GM21576 (cell line): ENCODE measurements around the gene RBP3.

ENCODE experiments used
- ATAC-seq: cut with Tn5 transposase; IDR thresholded peaks from one replicate; pipeline ENCODE4 v1.9.1; 2021; ENCODE audit warnings: mild to moderate bottlenecking, moderate library complexity; ENCODE audit not compliant: unreplicated experiment

RBP3 gene

DNA sequence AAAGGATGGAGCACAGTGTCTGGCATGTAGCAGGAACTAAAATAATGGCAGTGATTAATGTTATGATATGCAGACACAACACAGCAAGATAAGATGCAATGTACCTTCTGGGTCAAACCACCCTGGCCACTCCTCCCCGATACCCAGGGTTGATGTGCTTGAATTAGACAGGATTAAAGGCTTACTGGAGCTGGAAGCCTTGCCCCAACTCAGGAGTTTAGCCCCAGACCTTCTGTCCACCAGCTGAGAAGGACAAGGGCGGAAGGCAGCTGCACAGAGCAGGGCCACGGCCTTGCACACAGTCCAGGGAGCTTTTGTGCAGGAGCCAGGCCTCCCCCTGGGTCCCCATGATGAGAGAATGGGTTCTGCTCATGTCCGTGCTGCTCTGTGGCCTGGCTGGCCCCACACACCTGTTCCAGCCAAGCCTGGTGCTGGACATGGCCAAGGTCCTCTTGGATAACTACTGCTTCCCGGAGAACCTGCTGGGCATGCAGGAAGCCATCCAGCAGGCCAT lies at the start of gene RBP3:
TSS of gene RBP3 (plus strand) at position 226 of the 514 bp plus-strand sequence. CDS start at position 348, 122 bp downstream.
- ATAC-seq = no peak

DNA sequence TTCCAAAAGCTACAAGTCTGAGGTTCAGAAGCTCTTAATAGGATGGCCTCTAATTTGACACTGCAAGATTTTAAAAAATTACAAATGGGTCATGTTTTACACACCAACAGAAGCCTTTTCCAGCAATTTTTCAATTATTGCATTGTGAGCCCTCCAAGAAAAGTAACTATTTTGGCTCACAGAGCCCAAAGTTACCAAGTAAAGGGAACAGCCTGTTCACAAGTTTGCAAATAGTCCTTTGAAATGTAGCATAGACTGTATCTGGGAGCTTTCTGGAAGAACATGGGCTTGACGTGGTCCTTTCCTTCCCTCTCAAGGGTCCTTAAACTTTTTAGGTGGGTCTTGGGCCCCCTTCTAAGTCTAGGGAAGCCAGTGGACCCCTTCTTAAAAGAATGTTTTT lies 49.4 kb upstream of the RBP3 start:
- no peak for ATAC-seq

- no peak for ATAC-seq
Measured at GRCh38 chr10:47299611-47300428, 48.3 kb upstream of the RBP3 start, which contains the start of gene GDF10. TSS of gene GDF10 (plus strand) at chr10:47300197. CDS start at chr10:47300652, 455 bp downstream.

GRCh38 chr10:47300429-47300931 lies 47.7 kb upstream of the RBP3 start:
- no peak for ATAC-seq

DNA sequence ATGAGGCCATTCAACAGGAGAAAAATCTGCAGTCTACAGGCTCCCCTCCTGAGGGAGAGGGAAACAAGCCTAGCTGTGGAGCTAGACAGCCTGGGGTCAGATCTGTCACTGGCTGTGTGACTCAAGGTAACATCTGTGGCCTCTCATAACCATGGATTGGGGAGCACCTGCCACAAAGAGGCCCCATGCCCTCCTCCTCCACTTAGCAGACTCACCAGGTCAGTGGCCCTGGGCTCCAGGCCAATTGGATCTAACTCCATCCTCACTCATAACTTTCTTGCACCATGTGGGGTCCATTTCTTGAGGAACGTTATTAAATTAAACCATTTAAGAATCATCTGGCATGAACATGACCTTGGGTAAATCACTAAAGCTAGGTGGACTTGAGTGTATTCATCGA lies 46.3 kb upstream of the RBP3 start:
- ATAC-seq = no peak

DNA sequence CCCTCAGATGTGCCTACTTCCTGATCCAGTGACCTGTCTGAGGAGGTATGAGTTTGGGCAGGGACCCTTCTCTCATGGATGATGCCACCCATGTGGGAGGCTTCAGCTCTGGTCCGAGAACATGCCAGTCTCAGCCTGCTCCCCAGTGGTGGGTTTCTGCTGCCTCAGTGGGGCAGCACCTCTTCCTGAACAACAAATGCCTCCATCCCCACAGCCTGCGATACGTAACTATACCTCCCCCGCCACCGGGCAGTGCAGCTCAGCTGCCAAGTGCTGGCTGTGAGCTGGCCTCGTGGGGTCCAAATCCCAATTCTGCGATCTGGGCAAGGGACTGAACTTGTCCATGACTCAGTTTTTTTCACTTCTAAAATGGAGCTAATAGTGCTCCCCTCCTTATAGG lies 45.1 kb upstream of the RBP3 start:
- no peak for ATAC-seq

GRCh38 chr10:47303866-47304265 lies 44.3 kb upstream of the RBP3 start:
- ATAC-seq = no peak

DNA sequence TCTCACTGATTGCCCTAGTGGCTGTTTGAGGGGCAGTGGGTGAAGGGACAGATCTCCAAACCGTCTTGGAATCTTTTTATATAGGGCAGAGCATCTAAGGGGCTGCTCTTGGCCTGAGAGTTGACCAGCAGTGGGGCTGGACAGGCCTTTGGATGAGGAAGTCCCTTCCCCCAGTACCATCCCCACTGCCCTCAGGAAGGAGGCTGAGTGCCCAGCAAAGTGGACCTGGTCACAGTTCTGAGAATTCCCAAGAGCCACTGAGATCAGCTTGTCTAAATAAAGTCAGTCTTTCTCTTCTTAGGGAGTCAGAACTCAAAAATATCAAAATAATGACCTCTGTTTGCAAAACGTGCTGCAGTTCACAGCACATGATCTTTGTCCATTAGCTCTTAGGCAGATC lies 42.6 kb upstream of the RBP3 start:
- no peak for ATAC-seq

- ATAC-seq = no peak
Measured at GRCh38 chr10:47306387-47307210, 41.6 kb upstream of the RBP3 start.

DNA sequence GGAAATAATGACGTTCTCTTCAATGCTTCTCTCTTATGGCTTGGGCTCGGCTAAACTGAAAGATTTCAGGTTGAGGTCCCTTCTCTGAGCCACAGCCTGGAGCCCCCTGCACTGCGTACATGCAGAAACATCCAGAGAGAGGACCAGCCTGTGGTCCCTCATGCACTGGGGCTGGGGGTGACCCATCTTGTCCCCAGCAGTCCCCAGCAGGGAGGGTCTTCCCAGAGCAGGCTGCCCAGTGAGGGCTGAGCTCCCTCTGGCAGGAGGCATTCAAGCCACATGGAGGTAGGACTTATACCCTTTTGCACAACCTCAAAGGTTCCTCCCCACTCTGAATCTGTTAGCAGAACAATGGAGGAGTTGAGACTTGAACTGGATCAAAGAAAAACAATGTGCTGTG lies 40.8 kb upstream of the RBP3 start:
- no peak for ATAC-seq

- no peak for ATAC-seq
Measured at GRCh38 chr10:47308775-47309174, 39.4 kb upstream of the RBP3 start.

DNA sequence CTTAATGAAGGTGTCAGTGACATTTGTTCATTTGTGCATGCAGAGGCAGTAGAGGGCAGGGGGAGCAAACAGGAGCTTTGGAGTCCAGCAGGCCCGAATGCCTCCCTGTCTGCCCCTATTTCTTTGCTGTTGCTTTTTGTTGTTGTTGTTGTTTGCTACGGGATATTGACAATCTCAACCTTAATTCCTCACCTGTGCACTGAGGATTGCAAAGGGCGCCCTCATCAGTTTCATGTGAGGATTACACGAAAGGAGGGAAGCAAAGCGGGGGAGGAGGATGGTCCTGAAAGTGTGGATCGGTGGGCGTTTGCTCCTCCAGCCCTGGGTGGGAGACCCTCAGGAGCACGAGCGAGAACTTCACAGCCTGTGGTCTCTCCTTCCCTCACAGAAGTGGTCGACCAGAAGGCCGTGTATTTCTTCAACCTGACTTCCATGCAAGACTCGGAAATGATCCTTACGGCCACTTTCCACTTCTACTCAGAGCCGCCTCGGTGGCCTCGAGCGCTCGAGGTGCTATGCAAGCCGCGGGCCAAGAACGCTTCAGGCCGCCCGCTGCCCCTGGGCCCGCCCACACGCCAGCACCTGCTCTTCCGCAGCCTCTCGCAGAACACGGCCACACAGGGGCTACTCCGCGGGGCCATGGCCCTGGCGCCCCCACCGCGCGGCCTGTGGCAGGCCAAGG lies 38.6 kb upstream of the RBP3 start:
- no peak for ATAC-seq

DNA sequence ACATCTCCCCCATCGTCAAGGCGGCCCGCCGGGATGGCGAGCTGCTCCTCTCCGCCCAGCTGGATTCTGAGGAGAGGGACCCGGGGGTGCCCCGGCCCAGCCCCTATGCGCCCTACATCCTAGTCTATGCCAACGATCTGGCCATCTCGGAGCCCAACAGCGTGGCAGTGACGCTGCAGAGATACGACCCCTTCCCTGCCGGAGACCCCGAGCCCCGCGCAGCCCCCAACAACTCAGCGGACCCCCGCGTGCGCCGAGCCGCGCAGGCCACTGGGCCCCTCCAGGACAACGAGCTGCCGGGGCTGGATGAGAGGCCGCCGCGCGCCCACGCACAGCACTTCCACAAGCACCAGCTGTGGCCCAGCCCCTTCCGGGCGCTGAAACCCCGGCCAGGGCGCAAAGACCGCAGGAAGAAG lies 38.1 kb upstream of the RBP3 start:
- no peak for ATAC-seq

DNA sequence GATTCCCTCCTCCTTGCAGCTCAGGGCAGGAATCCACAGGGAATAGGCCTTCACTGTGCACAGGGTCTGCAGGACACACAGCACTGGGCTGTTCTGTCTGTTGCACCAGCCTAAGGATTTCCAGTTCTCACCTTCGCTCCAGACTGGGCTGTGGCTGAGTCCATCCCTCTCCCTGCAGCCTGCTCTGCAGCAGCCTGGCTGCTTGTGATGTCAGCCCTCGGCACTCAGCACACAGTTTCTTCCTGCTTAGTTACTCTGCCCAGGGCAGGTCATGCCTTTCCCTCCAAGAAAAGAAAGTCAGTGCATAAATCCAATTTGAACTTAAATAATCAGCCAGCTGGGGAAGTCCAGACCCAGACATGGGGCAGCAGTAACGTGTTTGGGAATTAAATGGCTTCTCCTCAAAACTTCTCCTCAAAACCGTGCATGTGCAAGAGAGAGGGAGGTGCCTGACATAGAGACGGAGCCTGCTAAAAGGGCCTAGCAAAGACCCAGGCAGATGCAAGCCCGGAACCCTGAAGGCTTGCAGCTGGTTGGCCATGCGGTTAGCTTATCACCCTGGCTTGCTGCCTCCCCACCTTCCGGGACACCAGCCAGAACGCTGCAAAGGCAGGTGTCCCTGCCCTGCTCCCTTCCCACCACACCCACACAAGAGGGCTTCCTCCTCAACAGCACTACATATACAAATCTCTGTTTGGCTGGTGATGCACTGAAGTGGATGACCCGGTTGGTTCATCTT lies 36.8 kb upstream of the RBP3 start:
- ATAC-seq = no peak

DNA sequence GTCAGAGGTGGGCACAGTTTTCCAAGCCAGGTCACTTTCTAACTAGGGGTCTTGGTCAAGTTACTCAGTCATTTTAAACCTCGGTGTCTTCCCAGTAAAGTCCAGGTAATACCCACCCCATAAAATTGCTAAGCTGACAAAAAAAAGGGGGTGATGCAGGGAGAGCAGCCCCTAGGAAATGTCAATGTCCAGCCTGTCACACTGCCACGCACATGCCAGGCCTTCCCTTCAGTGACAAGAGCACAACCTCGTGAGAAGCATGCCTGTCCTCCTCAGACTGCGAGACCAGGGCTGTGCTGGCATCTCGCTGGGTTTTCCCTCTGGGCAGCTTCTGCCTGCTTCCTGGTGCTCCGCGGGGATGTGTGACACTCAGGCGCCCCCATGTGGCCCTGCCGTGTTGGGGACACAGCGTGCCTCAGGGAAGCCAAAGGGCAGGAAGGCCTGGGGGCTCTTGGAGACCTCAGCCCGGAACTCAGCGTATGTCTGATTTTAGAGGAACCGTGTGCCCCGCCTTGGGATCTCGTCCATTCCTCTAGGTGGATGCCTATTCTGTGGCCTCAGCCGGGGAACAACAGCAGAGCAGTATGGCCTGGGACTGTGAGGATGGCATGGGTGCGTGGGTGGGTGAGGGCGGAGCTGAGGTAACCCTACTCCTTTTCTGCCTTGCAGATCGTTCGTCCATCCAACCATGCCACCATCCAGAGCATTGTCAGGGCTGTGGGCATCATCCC lies 36.1 kb upstream of the RBP3 start:
- ATAC-seq = peak; percentile 73

- no peak for ATAC-seq
Measured at GRCh38 chr10:47312663-47312995, 35.5 kb upstream of the RBP3 start.

GRCh38 chr10:47314416-47314970 lies 33.7 kb upstream of the RBP3 start:
- ATAC-seq = no peak

DNA sequence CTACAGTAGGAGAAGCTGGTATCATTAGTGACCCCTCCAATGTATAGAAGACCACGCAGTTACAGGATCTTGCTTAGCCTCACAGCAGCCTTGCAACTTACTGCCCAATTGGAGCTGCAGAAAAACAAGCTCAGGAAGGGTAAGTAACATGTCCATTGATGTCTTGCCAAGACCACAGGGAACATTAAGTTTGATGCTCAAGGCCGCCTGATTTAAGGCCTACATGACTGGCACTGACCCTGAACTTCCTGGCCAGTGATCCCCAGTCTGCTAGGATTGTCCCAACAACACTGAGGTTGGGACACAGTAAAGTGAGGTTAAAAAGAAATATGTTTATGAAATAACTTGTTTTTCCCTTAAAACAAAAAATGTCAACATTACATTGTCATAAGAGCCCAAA lies 32.7 kb upstream of the RBP3 start:
- no peak for ATAC-seq

GRCh38 chr10:47316131-47316530 lies 32.0 kb upstream of the RBP3 start:
- no peak for ATAC-seq
